ENCODE results near the gene NLN.

NLN gene

GRCh38 chr5:65808818-65809217, 86.8 kb downstream of the NLN start:
- DNase-seq (ENCODE audit: low read depth): no peak

- DNase-seq (ENCODE audit: low read depth): no peak
Measured at GRCh38 chr5:65809817-65810531, 88.0 kb downstream of the NLN start.

GRCh38 chr5:65811004-65811403, 89.0 kb downstream of the NLN start:
- no peak for DNase-seq (ENCODE audit: low read depth)

- DNase-seq (ENCODE audit: low read depth): no peak
Measured at GRCh38 chr5:65811885-65812284, 89.9 kb downstream of the NLN start.

- DNase-seq (ENCODE audit: low read depth): no peak
Measured at GRCh38 chr5:65812648-65813047, 90.6 kb downstream of the NLN start.

GRCh38 chr5:65813174-65813573, 91.2 kb downstream of the NLN start:
- DNase-seq (ENCODE audit: low read depth): no peak

- DNase-seq (ENCODE audit: low read depth): no peak
Measured at GRCh38 chr5:65815161-65815560, 93.2 kb downstream of the NLN start.

- DNase-seq (ENCODE audit: low read depth): no peak
Measured at GRCh38 chr5:65816729-65817128, 94.7 kb downstream of the NLN start.

GRCh38 chr5:65817931-65818330, 95.9 kb downstream of the NLN start:
- no peak for DNase-seq (ENCODE audit: low read depth)

- no peak for DNase-seq (ENCODE audit: low read depth)
Measured at GRCh38 chr5:65818592-65818991, 96.6 kb downstream of the NLN start.

- no peak for DNase-seq (ENCODE audit: low read depth)
Measured at GRCh38 chr5:65819215-65819904, 97.4 kb downstream of the NLN start.

- DNase-seq (ENCODE audit: low read depth): no peak
Measured at GRCh38 chr5:65819905-65820240, 97.9 kb downstream of the NLN start.

GRCh38 chr5:65820373-65820772, 98.4 kb downstream of the NLN start:
- no peak for DNase-seq (ENCODE audit: low read depth)

- no peak for DNase-seq (ENCODE audit: low read depth)
Measured at GRCh38 chr5:65821966-65822365, 100.0 kb downstream of the NLN start.

GRCh38 chr5:65822710-65823109, 100.7 kb downstream of the NLN start:
- DNase-seq (ENCODE audit: low read depth): no peak

- DNase-seq (ENCODE audit: low read depth): no peak
Measured at GRCh38 chr5:65823204-65823603, 101.2 kb downstream of the NLN start.

GRCh38 chr5:65823845-65824445, 101.9 kb downstream of the NLN start:
- no peak for DNase-seq (ENCODE audit: low read depth)

- DNase-seq (ENCODE audit: low read depth): no peak
Measured at GRCh38 chr5:65825408-65826328, 103.7 kb downstream of the NLN start.

- DNase-seq (ENCODE audit: low read depth): no peak
Measured at GRCh38 chr5:65828022-65828896, 106.3 kb downstream of the NLN start.

GRCh38 chr5:65830856-65831255, 108.9 kb downstream of the NLN start:
- no peak for DNase-seq (ENCODE audit: low read depth)

- no peak for DNase-seq (ENCODE audit: low read depth)
Measured at GRCh38 chr5:65831276-65831675, 109.3 kb downstream of the NLN start.

Data from stimulated activated CD8-positive, alpha-beta memory T cell treated with anti-CD3 and anti-CD28 coated beads, Interleukin-15, amount 100 ng/mL, for 24 hours (primary cell).